GM12891 (cell line): Measurements from ENCODE around the gene ATXN7L1.

Source experiments
- POLR2A ChIP-seq: IDR thresholded peaks from 2 replicates; pipeline ENCODE4 v1.6.1; 2011; ENCODE audit warnings: low read depth, low read length, control low read depth
- POLR2AphosphoS5 ChIP-seq: IDR thresholded peaks from 2 replicates; pipeline ENCODE4 v1.6.1; 2011; ENCODE audit warnings: low read depth, low read length, control low read depth
- SPI1 ChIP-seq: IDR thresholded peaks from 2 replicates; pipeline ENCODE4 v1.6.1; 2011; ENCODE audit warnings: low read depth, low read length, control low read depth
- TAF1 ChIP-seq: IDR thresholded peaks from 2 replicates; pipeline ENCODE4 v1.6.1; 2011; ENCODE audit warnings: low read depth, low read length, control low read depth

DNA sequence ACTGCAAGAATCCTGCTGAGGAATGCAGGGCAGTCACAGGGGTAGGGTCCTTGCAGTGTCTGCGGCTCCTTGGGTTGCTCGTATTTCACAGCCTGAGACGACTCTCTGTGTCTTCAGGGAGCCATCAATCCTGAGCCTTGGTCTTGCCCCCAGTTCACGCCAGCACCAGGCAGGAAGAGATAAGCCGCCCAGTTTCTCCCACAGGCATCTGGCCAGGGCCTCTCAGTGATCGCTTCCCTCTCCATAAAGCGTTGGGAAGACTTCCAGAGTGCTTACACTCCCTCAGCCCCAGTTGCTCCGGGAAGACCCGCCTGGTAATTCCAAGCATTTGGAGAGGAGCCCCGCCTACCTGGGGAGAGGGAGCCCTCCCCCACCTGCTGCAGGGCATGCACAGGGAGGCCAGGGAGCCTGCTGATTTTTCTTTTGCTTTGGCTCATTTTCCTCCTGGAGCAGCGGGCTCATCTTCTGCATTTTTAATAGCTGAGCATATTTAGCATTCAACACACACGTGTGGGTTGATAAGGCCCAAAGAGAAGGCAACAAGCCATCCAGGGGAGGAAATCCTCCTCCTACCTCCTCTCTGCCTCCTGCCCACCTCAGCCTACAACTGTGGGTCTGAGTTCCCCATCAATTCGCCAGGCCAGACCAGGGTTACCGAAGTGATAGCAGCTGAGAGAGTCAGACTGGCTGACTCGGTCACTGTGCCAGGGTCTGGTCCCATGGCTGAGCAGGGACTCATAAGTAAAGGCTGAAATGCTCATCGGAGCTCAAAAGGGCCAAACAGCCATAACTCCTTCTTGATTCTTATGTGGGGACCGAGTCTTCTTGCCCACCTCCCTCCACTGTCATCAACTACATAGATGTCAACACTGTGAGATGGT, 220.7 kb downstream of the ATXN7L1 start:
- TF ChIP-seq TAF1, result no peak
- no peak for TF ChIP-seq POLR2A
- no peak for TF ChIP-seq POLR2AphosphoS5
- TF ChIP-seq SPI1, result no peak
